ENCODE measurements around the gene CPS1.

The CPS1 gene

GRCh38 chr2:210713122-210713521, 156.7 kb downstream of the CPS1 start:
- FAIRE-seq, result no peak

GRCh38 chr2:210715560-210716082, 159.2 kb downstream of the CPS1 start:
- no peak for FAIRE-seq

GRCh38 chr2:210718503-210718902, 162.1 kb downstream of the CPS1 start:
- FAIRE-seq, result no peak

- no peak for FAIRE-seq
Observed at GRCh38 chr2:210722092-210722491, 165.7 kb downstream of the CPS1 start.

- FAIRE-seq, result no peak
Observed at GRCh38 chr2:210727549-210727948, 171.2 kb downstream of the CPS1 start.

All from TTC549 (cell line).